H1 (cell line): ENCODE measurements around the gene DHRS7C. TPM values are rescaled to one million over a fixed set of nuclear protein-coding genes. Genes with fewer than 3 reads are reported as not detected.

Experiments
- CTCF ChIA-PET: fragments of 300-600 bp; sonication (Branson Sonifier 250); formaldehyde crosslinking; loops from one replicate; lab custom pipeline; 2021; ENCODE audit not compliant: partially characterized antibody; lab: Charles Lee
- POLR2A ChIA-PET: fragments of 300-600 bp; sonication (Branson Sonifier 250); formaldehyde crosslinking; loops from one replicate; lab custom pipeline; 2021; ENCODE audit warnings: inconsistent platforms; ENCODE audit not compliant: partially characterized antibody; lab: Charles Lee
- DNase-seq, 2 experiments: peaks; one replicate each; pipeline versions ENCODE4 v3.0.0 to v3.0.0-alpha.2; 2010 to 2022; ENCODE audit warnings: low spot score in 2 of 2, low read depth in 1 of 2, mixed read lengths in 1 of 2
- FAIRE-seq: peaks from 2 replicates; lab custom pipeline; 2011; peaks lifted over from hg19 to GRCh38; lab: Jason Lieb, UNC
- H2AFZ ChIP-seq: 2 replicates; pipeline ENCODE4 v1.8.1; 2012; ENCODE audit warnings: low read length, inconsistent platforms
- H2AK5ac ChIP-seq: 2 replicates; pipeline ENCODE4 v1.6.1; 2013; ENCODE audit warnings: low read depth, low read length
- H2BK120ac ChIP-seq: replicated peaks from 2 replicates; pipeline ENCODE3; 2013; ENCODE audit warnings: low read depth, low read length, inconsistent platforms
- H2BK12ac ChIP-seq: 2 replicates; pipeline ENCODE4 v1.6.1; 2013; ENCODE audit warnings: low read depth, low read length
- H2BK15ac ChIP-seq: 2 replicates; pipeline ENCODE4 v1.6.1; 2013; ENCODE audit warnings: low read length
- H2BK20ac ChIP-seq: 2 replicates; pipeline ENCODE4 v1.6.1; 2013; ENCODE audit warnings: low read length
- H2BK5ac ChIP-seq: 2 replicates; pipeline ENCODE4 v1.6.1; 2013; ENCODE audit warnings: low read depth, low read length
- H3K14ac ChIP-seq: 2 replicates; pipeline ENCODE4 v1.6.1; 2013; ENCODE audit warnings: inconsistent platforms; ENCODE audit not compliant: insufficient read length
- H3K18ac ChIP-seq: 2 replicates; pipeline ENCODE4 v1.6.1; 2013; ENCODE audit warnings: low read length; ENCODE audit errors: extremely low read depth
- H3K23ac ChIP-seq: 2 replicates; pipeline ENCODE4 v1.6.1; 2013; ENCODE audit warnings: inconsistent platforms; ENCODE audit not compliant: insufficient read length
- H3K23me2 ChIP-seq: 2 replicates; pipeline ENCODE4 v1.6.1; 2013; ENCODE audit warnings: low read depth, low read length
- H3K27ac ChIP-seq: 2 replicates; pipeline ENCODE4 v1.6.1; 2011; ENCODE audit warnings: low read depth, low read length, inconsistent platforms
- H3K27me3 ChIP-seq, 4 experiments: replicated peaks in 1 of 4; 1 replicate in 1 of 4; 2 replicates in 3 of 4; pipeline versions ENCODE4 v1.6.1 to v1.8.1; 2011 to 2013; ENCODE audit warnings: low read length in 3 of 4, mild to moderate bottlenecking in 3 of 4, inconsistent platforms in 2 of 4, mixed read lengths in 2 of 4, moderate library complexity in 1 of 4; ENCODE audit not compliant: control insufficient read depth in 3 of 4, insufficient read depth in 3 of 4; ENCODE audit errors: extremely low read depth in 1 of 4
- H3K36me3 ChIP-seq, 4 experiments: 2 replicates each; pipeline versions ENCODE4 v1.6.1 to v1.8.1; 2011 to 2013; ENCODE audit warnings: mild to moderate bottlenecking in 4 of 4, low read length in 3 of 4, moderate library complexity in 2 of 4, control low read depth in 1 of 4, inconsistent platforms in 1 of 4; ENCODE audit not compliant: insufficient read depth in 4 of 4, control insufficient read depth in 2 of 4
- H3K4ac ChIP-seq: replicated peaks from 2 replicates; pipeline ENCODE3; 2013; ENCODE audit warnings: low read length, low read depth, mixed read lengths, inconsistent platforms; ENCODE audit not compliant: insufficient read length
- H3K4me1 ChIP-seq, 4 experiments: replicated peaks in 1 of 4; 1 replicate in 1 of 4; 2 replicates in 3 of 4; pipeline versions ENCODE4 v1.6.1 to v1.8.1; 2011 to 2013; ENCODE audit warnings: low read length in 3 of 4, inconsistent platforms in 2 of 4, mixed read lengths in 1 of 4; ENCODE audit not compliant: insufficient read depth in 4 of 4, control insufficient read depth in 3 of 4
- H3K4me2 ChIP-seq, 2 experiments: 2 replicates each; pipeline versions ENCODE4 v1.6.1 to v1.8.1; 2011 to 2013; ENCODE audit warnings: low read depth in 2 of 2, low read length in 2 of 2, control low read depth in 1 of 2, inconsistent platforms in 1 of 2, mild to moderate bottlenecking in 1 of 2; ENCODE audit not compliant: insufficient read depth in 1 of 2
- H3K4me3 ChIP-seq, 4 experiments: fragments of 200-600, 300-600 bp in 1 of 4; sonication (generic), shearing (Covaris generic), sonication (Bioruptor Twin) in 1 of 4; 2 replicates each; pipeline versions ENCODE4 v1.5.1 to v1.8.1; 2011 to 2016; ENCODE audit warnings: low read length in 4 of 4, low read depth in 3 of 4, control low read depth in 2 of 4, inconsistent platforms in 2 of 4, mild to moderate bottlenecking in 2 of 4, mixed read lengths in 1 of 4, moderate library complexity in 1 of 4; ENCODE audit not compliant: insufficient read depth in 2 of 4; ENCODE audit errors: extremely low read depth in 1 of 4
- H3K56ac ChIP-seq: replicated peaks from 2 replicates; pipeline ENCODE3; 2013; ENCODE audit warnings: low read depth, mild to moderate bottlenecking, mixed read lengths, low read length, inconsistent platforms; ENCODE audit not compliant: insufficient read length
- H3K79me1 ChIP-seq: 2 replicates; pipeline ENCODE4 v1.6.1; 2013; ENCODE audit warnings: low read depth, low read length, control low read depth
- H3K79me2 ChIP-seq, 2 experiments: 2 replicates each; pipeline versions ENCODE4 v1.6.1 to v1.8.1; 2012 to 2013; ENCODE audit warnings: low read length in 2 of 2, mild to moderate bottlenecking in 2 of 2, inconsistent platforms in 1 of 2; ENCODE audit not compliant: insufficient read depth in 2 of 2, control insufficient read depth in 1 of 2
- H3K9ac ChIP-seq, 4 experiments: replicated peaks in 1 of 4; 1 replicate in 1 of 4; 2 replicates in 3 of 4; pipeline versions ENCODE4 v1.6.1 to v1.8.1; 2011 to 2013; ENCODE audit warnings: low read depth in 3 of 4, low read length in 3 of 4, control low read depth in 2 of 4, mild to moderate bottlenecking in 2 of 4, moderate library complexity in 2 of 4, inconsistent platforms in 1 of 4; ENCODE audit errors: extremely low read depth in 1 of 4
- H3K9me3 ChIP-seq, 2 experiments: 2 replicates each; pipeline versions ENCODE4 v1.6.1 to v1.8.1; 2012 to 2013; ENCODE audit warnings: mild to moderate bottlenecking in 2 of 2, moderate library complexity in 2 of 2, control low read depth in 1 of 2, inconsistent platforms in 1 of 2, low read depth in 1 of 2, low read length in 1 of 2, mixed read lengths in 1 of 2; ENCODE audit not compliant: insufficient read depth in 2 of 2
- H4K20me1 ChIP-seq, 2 experiments: replicated peaks in 1 of 2; 2 replicates each; pipeline versions ENCODE3 to v1.8.1; 2011 to 2013; ENCODE audit warnings: inconsistent platforms in 2 of 2, low read length in 2 of 2, mild to moderate bottlenecking in 1 of 2; ENCODE audit not compliant: insufficient read depth in 2 of 2, control insufficient read depth in 1 of 2
- H4K5ac ChIP-seq: 2 replicates; pipeline ENCODE4 v1.6.1; 2013; ENCODE audit warnings: low read length, low read depth, mixed read lengths, inconsistent platforms; ENCODE audit not compliant: insufficient read length
- H4K8ac ChIP-seq: 2 replicates; pipeline ENCODE4 v1.8.0; 2013; ENCODE audit warnings: mild to moderate bottlenecking, moderate library complexity, low read length, inconsistent platforms; ENCODE audit not compliant: insufficient read depth; ENCODE audit errors: extremely low read depth
- H4K91ac ChIP-seq: replicated peaks from 2 replicates; pipeline ENCODE3; 2013; ENCODE audit warnings: low read length, mixed read lengths, inconsistent platforms; ENCODE audit not compliant: insufficient read length
- ATF3 ChIP-seq: IDR thresholded peaks from 2 replicates; pipeline ENCODE4 v1.6.1; 2011; ENCODE audit warnings: low read depth, mild to moderate bottlenecking, low read length; ENCODE audit not compliant: insufficient read depth
- BCL11A ChIP-seq, 2 experiments: IDR thresholded peaks; one replicate each; pipeline ENCODE4 v1.6.1; 2011; ENCODE audit warnings: low read depth in 2 of 2, low read length in 2 of 2, mild to moderate bottlenecking in 2 of 2
- EP300 ChIP-seq, 2 experiments: IDR thresholded peaks; 1 replicate in 1 of 2; 2 replicates in 1 of 2; pipeline ENCODE4 v1.6.1; 2011 to 2012; ENCODE audit warnings: low read depth in 2 of 2, low read length in 2 of 2, mild to moderate bottlenecking in 2 of 2, borderline replicate concordance in 1 of 2, inconsistent platforms in 1 of 2, moderate library complexity in 1 of 2
- JUND ChIP-seq: IDR thresholded peaks from 2 replicates; pipeline ENCODE4 v1.6.1; 2011; ENCODE audit warnings: mild to moderate bottlenecking, improper control_type of control experiment, low read length
- WGBS, 2 experiments: shearing (Covaris generic) in 1 of 2; methylation state at CpG; one replicate each; pipeline versions ENCODE4 v1.1.6 to v1.1.7; 2013 to 2015; ENCODE audit warnings: low lambda C conversion rate in 2 of 2, mixed read lengths in 2 of 2, inconsistent platforms in 1 of 2, low coverage in 1 of 2, missing lambda C conversion rate in 1 of 2; ENCODE audit not compliant: insufficient replicate concordance in 2 of 2, insufficient coverage in 1 of 2, insufficient read length in 1 of 2; ENCODE audit errors: extremely low coverage in 1 of 2, missing lambda C conversion rate in 1 of 2; 5-methylcytosine and 5-hydroxymethylcytosine counted together
- polyA plus RNA-seq, 7 experiments: library from polyadenylated mRNA; depleted of rRNA in 3 of 7; stranded (reverse) in 5 of 7; unstranded in 2 of 7; fragments of >200 nt in 5 of 7; fragments of 200-250 nt in 2 of 7; gene quantifications; 1 replicate in 5 of 7; 2 replicates in 1 of 7; 4 replicates in 1 of 7; pipeline versions ENCODE4 v1.2.1 to v1.2.3, GENCODE V29; 2011 to 2013; ENCODE audit warnings: missing spikeins in 2 of 7, mixed read lengths in 2 of 7
- total RNA-seq: library from RNA; stranded (reverse); fragmentation: NEBNext Ultra II Directional; extraction: Animal tissue kit (Norgen Biotek cat#: 25700); gene quantifications from 2 replicates; pipeline ENCODE4 v1.2.1, GENCODE V29; 2021

Gene DHRS7C
- total and polyA plus RNA-seq, 2 of the 8 experiments (the other 6 are each of a cell fraction or from before 2014, with no cell fraction given): not detected

- FAIRE-seq: no peak
- H3K9me3 ChIP-seq: no peaks in the 10 kb centered on the region
- CTCF ChIA-PET: interaction anchor here (1.4 kb wide), 1 partner anchor 104 kb away, joined by 3 read pairs; no protein-coding TSS in a partner anchor
- no peak overlapping the region for H2AFZ ChIP-seq
- H4K91ac ChIP-seq: no peak overlapping the region
- no peak overlapping the region for H3K4ac ChIP-seq
- POLR2A ChIA-PET: no interaction called here
- H3K27ac ChIP-seq: no peak overlapping the region
- DNase-seq: no peak
- no peak overlapping the region for H2BK20ac ChIP-seq
- H4K5ac ChIP-seq: no peak overlapping the region
- WGBS, 2 experiments: 90% methylated on average over 2 of the region's 2 CpGs; no CpG with 5 or more reads in 1 of the 2 experiments
- H2BK12ac ChIP-seq: no peak overlapping the region
- H3K79me2 ChIP-seq: no peaks in the 10 kb centered on the region
- no peaks in the 10 kb centered on the region for H3K4me1 ChIP-seq
- no peak overlapping the region for H3K18ac ChIP-seq
- no peaks in the 10 kb centered on the region for H3K36me3 ChIP-seq
- H3K23ac ChIP-seq: no peak overlapping the region
- H3K4me3 ChIP-seq: no peak overlapping the region
- H3K23me2 ChIP-seq: no peaks in the 10 kb centered on the region
- no peak overlapping the region for H4K8ac ChIP-seq
- no peak overlapping the region for H3K14ac ChIP-seq
- H2BK5ac ChIP-seq: no peak overlapping the region
- no peak overlapping the region for H3K4me2 ChIP-seq
- no peak overlapping the region for H2BK15ac ChIP-seq
- H3K56ac ChIP-seq: no peak overlapping the region
- no peak overlapping the region for H2AK5ac ChIP-seq
- no peak overlapping the region for H2BK120ac ChIP-seq
- no peaks in the 10 kb centered on the region for H3K27me3 ChIP-seq
- H3K9ac ChIP-seq: no peak overlapping the region
- H3K79me1 ChIP-seq: no peaks in the 10 kb centered on the region
- no peaks in the 10 kb centered on the region for H4K20me1 ChIP-seq
- TF ChIP-seq BCL11A (IDR thresholded peaks at IDR 0.05; ENCODE audit: low read depth in 2 of 2, low read length in 2 of 2) (no peak), ATF3 (no peak), EP300 (IDR thresholded peaks at IDR 0.05; ENCODE audit: borderline replicate concordance in 1 of 2, low read depth in 2 of 2, low read length in 2 of 2) (no peak), JUND (no peak)
Measured at GRCh38 chr17:9784544-9784943, 6.8 kb downstream of the DHRS7C start.
